RCC 7860 (cell line): ENCODE results near the gene PRDM15.
A peak's percentile ranks its signal among the peaks of the same experiment; 100 is the strongest.

Experiments used
- DNase-seq: peaks from one replicate; pipeline ENCODE4 v3.0.0-alpha.2; 2015; ENCODE audit warnings: low spot score
- FAIRE-seq: peaks from 2 replicates; lab custom pipeline; 2012; peaks lifted over from hg19 to GRCh38; lab: Jason Lieb, UNC

The PRDM15 gene

GRCh38 chr21:41767606-41768436, 111.3 kb downstream of the PRDM15 start:
- DNase-seq, result peak; percentile 88
- peak; percentile 96 for FAIRE-seq

- DNase-seq, result peak; percentile 91
Observed at GRCh38 chr21:41766883-41767605, 112.1 kb downstream of the PRDM15 start, which contains the start of gene RIPK4. Gene RIPK4 (minus strand): TSS chr21:41767052. CDS start chr21:41767041, 11 bp downstream.

GRCh38 chr21:41765973-41766882, 112.9 kb downstream of the PRDM15 start:
- no peak for FAIRE-seq
- DNase-seq, result no peak

More at GRCh38 chr21:41766883-41767605, 112.1 kb downstream of the PRDM15 start, which contains the start of gene RIPK4:
- FAIRE-seq, result peak; percentile 85

GRCh38 chr21:41765420-41765821, 113.7 kb downstream of the PRDM15 start:
- DNase-seq, result peak; percentile 32
- FAIRE-seq, result no peak

- DNase-seq (peak; percentile 93), FAIRE-seq (peak; percentile 91)
Observed at GRCh38 chr21:41764558-41765419, 114.4 kb downstream of the PRDM15 start.

- no peak for FAIRE-seq
- DNase-seq, result no peak
Observed at GRCh38 chr21:41763996-41764395, 115.1 kb downstream of the PRDM15 start.

GRCh38 chr21:41763398-41763931, 115.7 kb downstream of the PRDM15 start:
- DNase-seq (no peak), FAIRE-seq (no peak)

- FAIRE-seq (no peak), DNase-seq (no peak)
Observed at GRCh38 chr21:41762753-41763152, 116.4 kb downstream of the PRDM15 start.

- no peak for FAIRE-seq
- DNase-seq, result no peak
Observed at GRCh38 chr21:41761934-41762635, 117.1 kb downstream of the PRDM15 start.

- DNase-seq, result peak; percentile 41
- peak; percentile 55 for FAIRE-seq
Observed at GRCh38 chr21:41761211-41761933, 117.8 kb downstream of the PRDM15 start.

GRCh38 chr21:41760411-41760810, 118.7 kb downstream of the PRDM15 start:
- DNase-seq, result no peak
- FAIRE-seq, result no peak

GRCh38 chr21:41759926-41760325, 119.2 kb downstream of the PRDM15 start:
- FAIRE-seq, result no peak
- DNase-seq, result no peak

GRCh38 chr21:41759214-41759840, 119.8 kb downstream of the PRDM15 start:
- DNase-seq, result peak; percentile 62
- peak; percentile 66 for FAIRE-seq

GRCh38 chr21:41758550-41758949, 120.6 kb downstream of the PRDM15 start:
- FAIRE-seq (peak; percentile 84), DNase-seq (peak; percentile 72)

- DNase-seq (no peak), FAIRE-seq (no peak)
Observed at GRCh38 chr21:41755934-41756773, 123.0 kb downstream of the PRDM15 start.

- no peak for FAIRE-seq
- DNase-seq, result no peak
Observed at GRCh38 chr21:41755258-41755933, 123.7 kb downstream of the PRDM15 start.
